Keratinocyte (primary cell): ENCODE measurements around the gene SAPCD1.
A peak's percentile ranks its signal among the peaks of the same experiment; 100 is the strongest.

Experiments used
- CTCF ChIP-seq, 3 experiments: IDR thresholded peaks in 1 of 3; conservative IDR thresholded peaks in 1 of 3; optimal IDR thresholded peaks in 1 of 3; 2 replicates in 2 of 3; 3 replicates in 1 of 3; pipeline versions ENCODE3 to v1.5.1; 2011; ENCODE audit warnings: low read length in 3 of 3, mild to moderate bottlenecking in 3 of 3, moderate library complexity in 2 of 3, control low read depth in 1 of 3, inconsistent platforms in 1 of 3; ENCODE audit not compliant: insufficient read depth in 2 of 3; ENCODE audit errors: extremely low read depth in 1 of 3
- EZH2 ChIP-seq: IDR thresholded peaks from one replicate; pipeline ENCODE4 v1.6.1; 2012; ENCODE audit warnings: inconsistent platforms, mild to moderate bottlenecking, low read length, moderate library complexity

DNA sequence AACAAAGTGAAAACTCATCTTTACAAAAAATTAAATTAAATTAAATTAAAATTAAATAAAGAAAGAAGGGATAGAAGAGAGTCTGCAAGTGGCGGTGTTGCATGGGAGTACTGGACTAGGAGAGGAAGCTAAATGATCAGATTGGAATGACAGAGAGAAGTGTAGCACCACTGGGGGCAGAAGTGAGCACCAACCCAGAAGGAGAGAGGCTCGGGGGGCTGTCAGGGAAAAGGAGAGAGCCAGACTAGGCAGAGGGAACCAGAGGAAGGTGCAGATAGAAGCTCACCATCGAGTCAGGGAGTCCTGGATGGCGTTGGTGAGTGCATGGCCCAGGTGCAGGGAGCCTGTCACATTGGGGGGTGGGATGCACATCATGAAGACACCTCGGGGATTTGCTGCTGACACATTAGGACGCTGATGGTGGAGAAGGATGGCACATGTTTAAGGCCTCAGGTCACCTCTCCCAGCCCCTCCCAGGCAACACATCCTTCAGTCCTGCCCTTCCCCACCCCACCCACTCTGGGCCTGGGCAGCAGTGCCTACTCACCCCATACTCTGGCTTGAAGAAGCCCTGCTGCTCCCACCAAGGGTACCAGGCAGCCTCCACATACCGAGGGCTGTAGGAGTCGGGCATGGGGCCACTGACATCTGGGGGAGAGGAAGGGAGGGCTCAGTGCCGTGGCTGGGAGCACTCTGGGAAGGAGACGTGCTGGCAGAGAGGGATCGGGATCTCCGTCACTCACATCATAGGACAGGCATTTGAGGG, 29.1 kb downstream of the SAPCD1 start:
- TF ChIP-seq CTCF (optimal IDR thresholded peaks at IDR 0.05 in 1 of 3, IDR thresholded peaks at IDR 0.05 in 1 of 3, conservative IDR thresholded peaks at IDR 0.05 in 1 of 3; ENCODE audit: extremely low read depth in 1 of 3, insufficient read depth in 2 of 3, low read length in 3 of 3) (peak; percentile 64 to 69 (median 67)), EZH2 (no peak)
